Measurements from ENCODE around the gene SEMA3G.

SEMA3G gene

DNA sequence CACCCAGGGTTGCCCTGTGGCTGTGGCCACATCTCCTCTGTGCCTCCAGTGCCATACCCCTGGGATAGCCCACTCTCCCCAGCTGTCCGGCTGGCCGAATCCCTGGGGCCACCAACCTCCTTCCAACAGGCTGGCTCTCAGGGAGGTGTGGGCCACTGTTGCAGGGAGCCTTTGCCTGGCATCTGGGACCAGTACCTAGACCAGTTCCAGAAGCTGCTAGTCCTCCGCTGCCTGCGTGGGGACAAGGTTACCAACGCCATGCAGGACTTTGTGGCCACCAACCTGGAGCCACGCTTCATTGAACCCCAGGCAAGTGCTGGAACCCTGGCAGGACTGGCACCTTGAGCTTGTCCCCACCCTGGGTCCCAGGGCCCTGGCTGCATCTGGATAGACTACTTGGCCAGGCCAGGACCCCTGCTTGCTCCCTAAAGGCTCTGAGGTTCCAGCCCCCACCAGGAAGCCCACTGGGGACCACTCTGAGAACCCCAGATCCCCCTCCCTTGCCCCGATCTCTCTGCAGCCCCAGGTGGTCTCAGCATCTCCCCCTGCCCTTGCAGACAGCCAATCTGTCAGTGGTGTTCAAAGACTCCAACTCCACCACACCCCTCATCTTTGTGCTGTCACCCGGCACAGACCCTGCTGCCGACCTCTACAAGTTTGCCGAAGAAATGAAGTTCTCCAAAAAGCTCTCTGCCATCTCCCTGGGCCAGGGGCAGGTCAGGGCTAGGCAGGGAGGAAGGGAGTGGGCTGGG, 50.0 kb downstream of the SEMA3G start:
- in situ Hi-C loops (cut with HindIII; ENCODE audit: low sequenced_read_pairs) = no loop called here
- no peak overlapping the region for H3K4me3 ChIP-seq (ENCODE audit: low read depth, low read length)
- TF ChIP-seq, protein P1, sequence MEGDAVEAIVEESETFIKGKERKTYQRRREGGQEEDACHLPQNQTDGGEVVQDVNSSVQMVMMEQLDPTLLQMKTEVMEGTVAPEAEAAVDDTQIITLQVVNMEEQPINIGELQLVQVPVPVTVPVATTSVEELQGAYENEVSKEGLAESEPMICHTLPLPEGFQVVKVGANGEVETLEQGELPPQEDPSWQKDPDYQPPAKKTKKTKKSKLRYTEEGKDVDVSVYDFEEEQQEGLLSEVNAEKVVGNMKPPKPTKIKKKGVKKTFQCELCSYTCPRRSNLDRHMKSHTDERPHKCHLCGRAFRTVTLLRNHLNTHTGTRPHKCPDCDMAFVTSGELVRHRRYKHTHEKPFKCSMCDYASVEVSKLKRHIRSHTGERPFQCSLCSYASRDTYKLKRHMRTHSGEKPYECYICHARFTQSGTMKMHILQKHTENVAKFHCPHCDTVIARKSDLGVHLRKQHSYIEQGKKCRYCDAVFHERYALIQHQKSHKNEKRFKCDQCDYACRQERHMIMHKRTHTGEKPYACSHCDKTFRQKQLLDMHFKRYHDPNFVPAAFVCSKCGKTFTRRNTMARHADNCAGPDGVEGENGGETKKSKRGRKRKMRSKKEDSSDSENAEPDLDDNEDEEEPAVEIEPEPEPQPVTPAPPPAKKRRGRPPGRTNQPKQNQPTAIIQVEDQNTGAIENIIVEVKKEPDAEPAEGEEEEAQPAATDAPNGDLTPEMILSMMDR (IDR thresholded peaks at IDR 0.05; ENCODE audit: low read depth, low read length, missing control alignments) = no peak
- DNase-seq (ENCODE audit: low read depth) = no peak

DNA sequence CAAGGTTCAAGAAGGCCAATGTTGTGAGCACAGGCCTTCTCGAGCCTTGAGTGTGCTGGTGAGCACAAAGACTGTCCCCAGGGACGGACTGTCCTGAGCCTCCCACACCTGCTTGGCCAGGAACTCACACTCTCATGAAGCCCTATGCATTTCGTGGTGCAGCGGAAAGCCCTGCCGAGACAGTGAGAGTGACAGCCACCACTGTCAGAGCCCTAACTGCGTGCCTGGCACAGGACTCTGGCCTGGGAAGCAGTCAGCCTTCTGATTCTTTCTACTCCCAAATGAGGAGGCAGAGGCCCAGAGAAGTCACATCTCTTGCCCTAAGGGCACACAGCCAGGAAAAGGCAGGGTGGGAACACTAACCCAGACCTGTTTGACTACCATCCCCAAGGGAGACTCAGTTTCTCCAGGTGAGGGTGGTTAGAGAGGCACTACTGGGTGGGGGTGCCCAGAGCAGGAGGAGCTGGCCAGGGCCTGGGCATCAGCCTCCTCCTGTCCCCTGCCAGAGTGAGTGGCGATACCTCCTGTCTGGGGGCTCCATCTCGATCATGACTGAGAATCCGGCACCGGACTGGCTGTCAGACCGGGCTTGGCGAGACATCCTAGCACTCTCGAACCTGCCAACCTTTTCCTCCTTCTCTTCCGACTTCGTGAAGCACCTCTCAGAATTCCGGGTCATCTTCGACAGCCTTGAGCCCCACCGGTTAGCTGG, 50.8 kb downstream of the SEMA3G start:
- H3K4me3 ChIP-seq (ENCODE audit: low read depth, low read length) = no peak overlapping the region
- TF ChIP-seq, protein P1 (IDR thresholded peaks at IDR 0.05; ENCODE audit: low read depth, low read length, missing control alignments) = no peak
- DNase-seq (ENCODE audit: low read depth) = no peak
- in situ Hi-C loops (cut with HindIII; ENCODE audit: low sequenced_read_pairs) = no loop called here

DNA sequence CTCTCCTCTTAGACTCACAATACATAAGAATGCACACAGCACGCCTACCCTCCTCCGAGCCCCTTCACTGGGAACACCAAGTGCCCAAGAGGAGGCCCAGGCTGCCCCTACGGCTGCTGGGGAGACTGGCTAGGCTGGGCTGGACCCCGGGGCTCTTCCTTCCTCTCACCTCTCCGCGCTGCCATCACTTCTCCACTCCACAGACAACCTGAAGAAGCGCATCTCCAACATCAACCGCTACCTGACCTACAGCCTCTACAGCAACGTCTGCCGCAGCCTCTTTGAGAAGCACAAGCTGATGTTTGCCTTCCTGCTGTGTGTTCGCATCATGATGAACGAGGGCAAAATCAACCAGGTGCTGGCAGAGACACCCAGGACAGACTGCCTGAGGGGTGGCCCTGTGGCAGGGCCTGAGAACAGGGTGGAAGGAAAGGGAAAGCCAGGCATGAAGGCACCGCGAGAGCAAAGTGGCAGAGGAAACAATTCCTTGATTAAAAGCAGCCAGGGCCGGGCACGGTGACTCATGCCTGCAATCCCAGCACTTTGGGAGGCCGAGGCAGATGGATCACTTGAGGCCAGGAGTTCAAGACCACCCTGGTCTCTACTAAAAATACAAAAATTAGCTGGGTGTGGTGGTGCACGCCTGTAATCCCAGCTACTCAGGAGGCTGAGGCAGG, 51.6 kb downstream of the SEMA3G start:
- no peak overlapping the region for H3K4me3 ChIP-seq (ENCODE audit: low read depth, low read length)
- DNase-seq (ENCODE audit: low read depth) = no peak
- in situ Hi-C loops (cut with HindIII; ENCODE audit: low sequenced_read_pairs) = no loop called here
- TF ChIP-seq, protein P1 (IDR thresholded peaks at IDR 0.05; ENCODE audit: low read depth, low read length, missing control alignments) = no peak

DNA sequence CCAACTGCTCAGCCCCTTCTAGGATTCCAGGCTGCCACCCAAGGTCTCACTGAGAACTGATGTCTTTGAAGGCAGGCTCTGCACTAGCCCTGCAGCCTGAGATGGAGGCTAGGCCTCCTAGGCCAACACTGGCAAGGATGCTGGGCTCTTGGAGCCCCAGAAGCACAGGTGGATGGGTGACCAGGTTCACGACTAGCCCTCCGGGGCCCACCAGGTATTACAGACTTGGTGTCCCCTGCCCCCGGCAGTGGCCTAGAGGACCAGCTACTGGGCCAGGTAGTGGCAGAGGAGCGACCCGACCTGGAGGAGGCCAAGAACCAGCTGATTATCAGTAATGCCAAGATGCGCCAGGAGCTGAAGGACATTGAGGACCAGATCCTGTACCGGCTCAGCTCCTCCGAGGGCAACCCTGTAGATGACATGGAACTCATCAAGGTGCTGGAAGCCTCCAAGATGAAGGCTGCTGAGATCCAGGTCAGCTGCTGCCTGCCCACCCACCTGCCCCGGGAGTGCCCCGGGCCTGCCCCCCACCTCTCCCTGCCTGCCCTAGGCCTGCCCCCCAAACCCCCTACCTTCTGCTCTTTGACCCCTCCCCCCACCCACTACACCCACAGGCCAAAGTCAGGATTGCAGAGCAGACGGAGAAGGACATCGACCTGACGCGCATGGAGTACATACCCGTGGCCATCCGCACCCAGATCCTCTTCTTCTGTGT, 52.5 kb downstream of the SEMA3G start:
- DNase-seq (ENCODE audit: low read depth) = no peak
- TF ChIP-seq, protein P1 (IDR thresholded peaks at IDR 0.05; ENCODE audit: low read depth, low read length, missing control alignments) = no peak
- no peak overlapping the region for H3K4me3 ChIP-seq (ENCODE audit: low read depth, low read length)
- in situ Hi-C loops (cut with HindIII; ENCODE audit: low sequenced_read_pairs) = no loop called here

DNA sequence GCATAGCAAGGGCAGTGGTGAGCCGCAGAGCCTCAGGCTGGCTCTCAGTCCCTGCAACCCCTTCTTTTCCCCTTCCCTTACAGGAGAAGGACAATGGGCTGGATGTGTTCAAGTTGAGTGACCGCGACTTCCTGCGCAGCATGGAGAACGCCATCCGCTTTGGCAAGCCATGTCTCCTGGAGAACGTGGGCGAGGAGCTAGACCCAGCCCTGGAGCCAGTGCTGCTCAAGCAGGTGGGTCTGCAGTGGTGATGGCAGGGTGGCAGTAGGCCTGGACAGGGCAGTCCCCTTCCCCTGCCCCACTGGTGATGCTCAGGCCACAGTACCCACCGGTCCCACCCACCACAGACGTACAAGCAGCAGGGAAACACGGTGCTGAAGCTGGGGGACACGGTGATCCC, 53.8 kb downstream of the SEMA3G start:
- no peak overlapping the region for H3K4me3 ChIP-seq (ENCODE audit: low read depth, low read length)
- no peak for DNase-seq (ENCODE audit: low read depth)
- TF ChIP-seq, protein P1 (IDR thresholded peaks at IDR 0.05; ENCODE audit: low read depth, low read length, missing control alignments) = no peak
- in situ Hi-C loops (cut with HindIII; ENCODE audit: low sequenced_read_pairs) = no loop called here

DNA sequence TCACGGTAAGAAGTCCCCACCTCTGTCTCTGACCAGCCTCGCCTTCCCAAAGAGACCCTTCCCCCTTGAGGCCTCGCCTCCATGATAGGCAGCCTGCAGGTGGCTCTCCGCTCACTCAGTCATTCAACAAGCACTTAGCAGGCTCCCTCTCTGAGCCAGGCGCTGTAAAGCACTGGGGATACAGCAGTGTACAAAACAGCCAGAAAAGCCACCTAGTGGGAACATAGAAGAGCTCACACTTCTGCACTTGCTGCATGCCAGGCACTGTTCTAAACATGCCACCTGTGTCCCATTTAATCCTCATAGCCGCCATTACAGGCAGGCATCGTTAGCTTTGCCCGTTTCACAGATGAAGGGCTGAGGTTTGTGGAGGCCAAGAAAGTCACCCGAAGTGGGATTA, 56.0 kb downstream of the SEMA3G start:
- DNase-seq (ENCODE audit: low read depth) = no peak
- TF ChIP-seq, protein P1 (IDR thresholded peaks at IDR 0.05; ENCODE audit: low read depth, low read length, missing control alignments) = no peak
- no peak overlapping the region for H3K4me3 ChIP-seq (ENCODE audit: low read depth, low read length)
- in situ Hi-C loops (cut with HindIII; ENCODE audit: low sequenced_read_pairs) = no loop called here

All from astrocyte of the cerebellum (primary cell).